CD14-positive monocyte (primary cell): ENCODE data around the gene HMCN2. TPM values are rescaled to one million over a fixed set of nuclear protein-coding genes. Genes with fewer than 3 reads are reported as not detected.

Experiments used
- DNase-seq, 3 donors: peaks; one replicate each; pipeline ENCODE4 v3.0.0-alpha.2; 2011 to 2022
- H2AFZ ChIP-seq: 2 replicates; pipeline ENCODE4 v1.6.0; 2012; ENCODE audit warnings: mild to moderate bottlenecking, low read depth, low read length, inconsistent platforms; ENCODE audit not compliant: insufficient read depth, poor library complexity, severe bottlenecking
- H3K27ac ChIP-seq, 2 donors: 1 replicate in 1 of 2; 2 replicates in 1 of 2; pipeline ENCODE4 v1.5.1; 2012 to 2013; ENCODE audit warnings: low read length in 2 of 2, control low read depth in 1 of 2, inconsistent platforms in 1 of 2, low read depth in 1 of 2, mild to moderate bottlenecking in 1 of 2
- H3K27me3 ChIP-seq, 2 donors: one replicate each; pipeline versions ENCODE4 v1.6.0 to v1.6.1; 2011 to 2013; ENCODE audit warnings: low read length in 2 of 2; ENCODE audit not compliant: control insufficient read depth in 2 of 2, insufficient read depth in 2 of 2
- H3K36me3 ChIP-seq, 2 donors: replicated peaks in 1 of 2; 1 replicate in 1 of 2; 2 replicates in 1 of 2; pipeline versions ENCODE4 v1.5.1 to v1.6.1; 2012 to 2013; ENCODE audit warnings: low read length in 2 of 2, control low read depth in 1 of 2, inconsistent platforms in 1 of 2, mild to moderate bottlenecking in 1 of 2; ENCODE audit not compliant: insufficient read depth in 2 of 2, control insufficient read depth in 1 of 2
- H3K4me1 ChIP-seq, 2 donors: 1 replicate in 1 of 2; 2 replicates in 1 of 2; pipeline versions ENCODE4 v1.5.1 to v1.6.1; 2012 to 2013; ENCODE audit warnings: low read length in 2 of 2, control low read depth in 1 of 2, inconsistent platforms in 1 of 2, mild to moderate bottlenecking in 1 of 2, moderate library complexity in 1 of 2; ENCODE audit not compliant: insufficient read depth in 2 of 2, control insufficient read depth in 1 of 2
- H3K4me2 ChIP-seq: replicated peaks from 2 replicates; pipeline ENCODE3; 2012; ENCODE audit warnings: low read length, moderate library complexity, mild to moderate bottlenecking; ENCODE audit not compliant: poor library complexity, severe bottlenecking; ENCODE audit errors: extremely low read depth
- H3K4me3 ChIP-seq, 3 experiments: fragments of 200-600 bp in 1 of 3; sonication (generic) in 1 of 3; replicated peaks in 1 of 3; 1 replicate in 2 of 3; 2 replicates in 1 of 3; pipeline ENCODE4 v1.5.1; 2011 to 2013; ENCODE audit warnings: low read length in 3 of 3, mild to moderate bottlenecking in 3 of 3, control low read depth in 2 of 3, low read depth in 2 of 3, inconsistent platforms in 1 of 3, moderate library complexity in 1 of 3
- H3K79me2 ChIP-seq: 2 replicates; pipeline ENCODE4 v1.6.0; 2012; ENCODE audit warnings: mild to moderate bottlenecking, control low read depth, inconsistent platforms, low read length, moderate library complexity; ENCODE audit not compliant: insufficient read depth
- H3K9ac ChIP-seq: 2 replicates; pipeline ENCODE4 v1.6.0; 2017; ENCODE audit warnings: low read length, mild to moderate bottlenecking; ENCODE audit not compliant: insufficient read depth, poor library complexity, severe bottlenecking
- H3K9me3 ChIP-seq, 2 donors: replicated peaks in 1 of 2; 1 replicate in 1 of 2; 2 replicates in 1 of 2; pipeline versions ENCODE4 v1.5.1 to v1.6.1; 2012 to 2013; ENCODE audit warnings: low read length in 2 of 2, control low read depth in 1 of 2; ENCODE audit not compliant: control insufficient read depth in 1 of 2, insufficient read depth in 1 of 2
- H4K20me1 ChIP-seq: 2 replicates; pipeline ENCODE4 v1.6.0; 2012; ENCODE audit warnings: mild to moderate bottlenecking, low read length, control low read depth, moderate library complexity; ENCODE audit not compliant: insufficient read depth
- H3K27ac Mint-ChIP-seq, 7 donors: one replicate each; pipeline ENCODE4 v1.8.0; 2020; ENCODE audit warnings: mild to moderate bottlenecking in 7 of 7, mixed read lengths in 7 of 7, moderate library complexity in 6 of 7, inconsistent platforms in 2 of 7
- H3K27me3 Mint-ChIP-seq, 3 donors: one replicate each; pipeline ENCODE4 v1.8.0; 2021 to 2022; ENCODE audit warnings: low read depth in 3 of 3, mild to moderate bottlenecking in 3 of 3, mixed read lengths in 3 of 3, moderate library complexity in 3 of 3, inconsistent platforms in 1 of 3
- H3K36me3 Mint-ChIP-seq, 2 donors: one replicate each; pipeline ENCODE4 v1.8.0; 2020; ENCODE audit warnings: mixed read lengths in 2 of 2, inconsistent platforms in 1 of 2, mild to moderate bottlenecking in 1 of 2
- H3K4me1 Mint-ChIP-seq: one replicate; pipeline ENCODE4 v1.8.0; 2020; ENCODE audit warnings: mild to moderate bottlenecking, mixed read lengths
- H3K4me3 Mint-ChIP-seq, 2 donors: one replicate each; pipeline ENCODE4 v1.8.0; 2020; ENCODE audit warnings: mild to moderate bottlenecking in 2 of 2, mixed read lengths in 2 of 2, moderate library complexity in 1 of 2
- H3K9me3 Mint-ChIP-seq, 7 donors: one replicate each; pipeline ENCODE4 v1.8.0; 2020 to 2022; ENCODE audit warnings: mixed read lengths in 7 of 7, mild to moderate bottlenecking in 6 of 7, moderate library complexity in 6 of 7, inconsistent platforms in 2 of 7
- WGBS: methylation state at CpG from one replicate; pipeline ENCODE4 v1.1.5; 2013; ENCODE audit warnings: missing lambda C conversion rate; ENCODE audit not compliant: insufficient coverage; 5-methylcytosine and 5-hydroxymethylcytosine counted together
- intact Hi-C, 2 donors: fragments of 100-400 bp; cut with micrococcal nuclease; formaldehyde crosslinking; loops; one replicate each; pipeline versions ENCODE4 v1.15.0 to v1.15.1; 2023
- polyA plus RNA-seq, 3 donors: library from polyadenylated mRNA; depleted of rRNA in 1 of 3; unstranded in 2 of 3; stranded (reverse) in 1 of 3; fragments of 300-500 nt in 2 of 3; fragments of >200 nt in 1 of 3; fragmentation: Illumina TruSeq in 2 of 3; gene quantifications; 1 replicate in 2 of 3; 2 replicates in 1 of 3; pipeline ENCODE4 v1.2.3, GENCODE V29; 2012 to 2021
- TF ChIP-seq, protein P1 (sequence below): fragments of 200-600 bp; IDR thresholded peaks from one replicate; pipeline ENCODE4 v1.8.0; 2022; ENCODE audit warnings: antibody characterized with exemption, mild to moderate bottlenecking

Gene HMCN2
- polyA plus RNA-seq, 3 donors: not detected

DNA sequence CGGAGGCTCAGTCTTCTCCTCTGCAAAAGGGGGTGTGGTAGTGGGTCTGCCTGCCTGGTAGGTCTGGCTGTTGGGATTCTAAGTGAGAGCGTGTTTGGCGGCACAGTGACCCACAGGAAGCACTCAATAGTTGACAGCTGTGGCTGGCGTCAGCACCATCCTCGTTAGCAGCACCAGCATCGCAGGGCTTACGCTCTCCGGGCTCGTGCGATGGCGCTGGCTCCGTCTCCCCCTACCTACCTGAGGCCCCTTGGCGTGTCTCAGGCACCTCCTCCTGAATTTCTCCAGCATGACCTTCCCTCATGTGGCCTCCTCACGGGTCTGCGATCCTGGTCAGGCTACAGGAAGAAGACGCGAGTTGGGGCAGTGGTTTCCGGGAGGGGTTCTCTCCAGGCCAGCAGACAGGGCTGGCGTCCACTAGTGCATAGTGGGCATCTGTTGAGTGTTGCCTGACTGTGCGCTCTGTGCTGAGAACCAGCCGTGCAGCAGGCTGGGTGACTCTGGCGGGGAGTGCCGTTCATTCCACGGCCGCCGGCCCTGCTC is 66.9 kb downstream of the HMCN2 start:
- Mint-ChIP-seq H3K4me3 (no peak overlapping the region), H3K27ac (no peak overlapping the region), H3K9me3 (no peaks in the 10 kb centered on the region), H3K27me3 (peaks cover 24 to 41% (median 38%) of the 10 kb centered on the region in 3 donors), H3K36me3 (no peaks in the 10 kb centered on the region), H3K4me1 (no peaks in the 10 kb centered on the region)
- no peak overlapping the region for H2AFZ ChIP-seq
- no peaks in the 10 kb centered on the region for H3K4me1 ChIP-seq
- H3K9me3 ChIP-seq: no peaks in the 10 kb centered on the region
- no peaks in the 10 kb centered on the region for H3K36me3 ChIP-seq
- no peak overlapping the region for H3K4me3 ChIP-seq
- no peaks in the 10 kb centered on the region for H3K79me2 ChIP-seq
- no peak overlapping the region for H3K9ac ChIP-seq
- WGBS: 82% methylated on average over 20 of the region's 26 CpGs
- H3K27ac ChIP-seq: no peak overlapping the region
- TF ChIP-seq, protein P1, sequence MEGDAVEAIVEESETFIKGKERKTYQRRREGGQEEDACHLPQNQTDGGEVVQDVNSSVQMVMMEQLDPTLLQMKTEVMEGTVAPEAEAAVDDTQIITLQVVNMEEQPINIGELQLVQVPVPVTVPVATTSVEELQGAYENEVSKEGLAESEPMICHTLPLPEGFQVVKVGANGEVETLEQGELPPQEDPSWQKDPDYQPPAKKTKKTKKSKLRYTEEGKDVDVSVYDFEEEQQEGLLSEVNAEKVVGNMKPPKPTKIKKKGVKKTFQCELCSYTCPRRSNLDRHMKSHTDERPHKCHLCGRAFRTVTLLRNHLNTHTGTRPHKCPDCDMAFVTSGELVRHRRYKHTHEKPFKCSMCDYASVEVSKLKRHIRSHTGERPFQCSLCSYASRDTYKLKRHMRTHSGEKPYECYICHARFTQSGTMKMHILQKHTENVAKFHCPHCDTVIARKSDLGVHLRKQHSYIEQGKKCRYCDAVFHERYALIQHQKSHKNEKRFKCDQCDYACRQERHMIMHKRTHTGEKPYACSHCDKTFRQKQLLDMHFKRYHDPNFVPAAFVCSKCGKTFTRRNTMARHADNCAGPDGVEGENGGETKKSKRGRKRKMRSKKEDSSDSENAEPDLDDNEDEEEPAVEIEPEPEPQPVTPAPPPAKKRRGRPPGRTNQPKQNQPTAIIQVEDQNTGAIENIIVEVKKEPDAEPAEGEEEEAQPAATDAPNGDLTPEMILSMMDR: no peak
- no peak for DNase-seq
- peaks cover 0 to 14% of the 10 kb centered on the region in 2 donors for H3K27me3 ChIP-seq
- H4K20me1 ChIP-seq: no peaks in the 10 kb centered on the region
- intact Hi-C loops: no loop called here
- no peak overlapping the region for H3K4me2 ChIP-seq

DNA sequence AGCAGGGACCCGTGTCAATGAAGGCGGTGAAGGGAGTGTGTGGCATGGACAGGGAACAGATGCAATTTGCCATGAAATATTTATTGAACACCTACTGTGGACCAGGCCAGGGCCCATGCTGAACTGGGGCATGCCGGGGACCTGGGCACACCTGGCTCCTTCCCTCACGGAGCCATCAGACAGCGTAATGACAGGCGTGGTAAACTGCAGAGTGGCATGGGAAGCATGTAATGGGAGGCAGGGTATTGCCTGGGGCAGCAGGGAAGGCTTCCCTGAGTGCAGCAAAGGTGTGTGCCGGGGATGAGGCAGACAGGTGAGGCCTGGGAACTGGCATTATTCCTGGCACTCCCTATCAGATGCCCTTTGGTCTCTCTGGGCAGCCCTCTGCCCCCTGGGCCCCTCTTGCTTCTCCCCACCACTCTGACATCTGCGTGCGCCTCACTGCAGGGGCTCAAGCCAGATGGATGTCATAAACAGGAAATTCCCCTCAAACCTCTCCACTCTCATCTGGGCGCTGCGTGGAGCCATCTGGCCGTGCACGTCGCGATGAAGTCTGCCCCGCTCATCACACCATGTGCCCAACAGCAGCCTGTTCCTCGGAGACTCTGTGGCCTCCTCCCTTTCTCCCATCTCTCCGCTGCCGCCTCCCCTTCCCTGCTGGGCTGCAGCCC is 67.6 kb downstream of the HMCN2 start:
- no peaks in the 10 kb centered on the region for H3K79me2 ChIP-seq
- Mint-ChIP-seq H3K36me3 (no peaks in the 10 kb centered on the region), H3K27ac (peak overlapping the region in 1 of 7 donors; percentile 51), H3K4me3 (no peak overlapping the region), H3K4me1 (no peaks in the 10 kb centered on the region), H3K9me3 (no peaks in the 10 kb centered on the region), H3K27me3 (peaks cover 24 to 40% (median 34%) of the 10 kb centered on the region in 3 donors)
- no peak for DNase-seq
- intact Hi-C loops: no loop called here
- H3K4me1 ChIP-seq: no peaks in the 10 kb centered on the region
- no peak overlapping the region for H2AFZ ChIP-seq
- no peak overlapping the region for H3K9ac ChIP-seq
- 35% methylated on average over 15 of the region's 19 CpGs for WGBS
- TF ChIP-seq, protein P1: no peak
- no peak overlapping the region for H3K27ac ChIP-seq
- H3K27me3 ChIP-seq: peaks cover 0 to 7% of the 10 kb centered on the region in 2 donors
- H3K9me3 ChIP-seq: no peaks in the 10 kb centered on the region
- no peaks in the 10 kb centered on the region for H3K36me3 ChIP-seq
- H3K4me2 ChIP-seq: no peak overlapping the region
- no peak overlapping the region for H3K4me3 ChIP-seq
- no peaks in the 10 kb centered on the region for H4K20me1 ChIP-seq
